Right atrium auricular region (tissue), 2 donors: ENCODE results near the gene LRCH1. TPM values are rescaled to one million over a fixed set of nuclear protein-coding genes. Genes with fewer than 3 reads are reported as not detected.

Experiments used
- DNase-seq: peaks from one replicate; pipeline ENCODE4 v3.0.0-alpha.2; 2019; ENCODE audit warnings: low spot score
- H3K27ac ChIP-seq, 2 donors: fragments of 200-600 bp; sonication (generic); 1 replicate in 1 of 2; 2 replicates in 1 of 2; pipeline ENCODE4 v1.5.1; 2016 to 2019
- H3K27me3 ChIP-seq, 2 donors: fragments of 200-600 bp; sonication (generic); one replicate each; pipeline versions ENCODE4 v1.5.1 to v1.6.0; 2017 to 2019
- H3K36me3 ChIP-seq: fragments of 200-600 bp; sonication (generic); one replicate; pipeline ENCODE4 v1.5.1; 2016
- H3K4me1 ChIP-seq, 2 donors: fragments of 200-600 bp; sonication (generic); one replicate each; pipeline versions ENCODE4 v1.5.1 to v1.6.0; 2017 to 2019
- H3K4me3 ChIP-seq, 2 donors: fragments of 200-600 bp; sonication (generic); 1 replicate in 1 of 2; 2 replicates in 1 of 2; pipeline ENCODE4 v1.5.1; 2017 to 2019; ENCODE audit warnings: mild to moderate bottlenecking in 1 of 2, moderate library complexity in 1 of 2
- H3K9me3 ChIP-seq, 2 donors: fragments of 200-600 bp; sonication (generic); one replicate each; pipeline ENCODE4 v1.5.1; 2019
- total RNA-seq, 2 donors: library from RNA; depleted of rRNA; stranded (reverse); fragments of >200 nt; gene quantifications; one replicate each; pipeline ENCODE4 v1.1.0, GENCODE V29; 2016
- TF ChIP-seq, protein P1 (sequence below), 2 donors: fragments of 200-600 bp; sonication (generic); IDR thresholded peaks; one replicate each; pipeline ENCODE4 v1.5.1; 2019; ENCODE audit warnings: antibody characterized with exemption in 2 of 2

LRCH1 gene
- total RNA-seq, 2 donors from 2014 or later: 6.9 to 10.9 TPM

DNA sequence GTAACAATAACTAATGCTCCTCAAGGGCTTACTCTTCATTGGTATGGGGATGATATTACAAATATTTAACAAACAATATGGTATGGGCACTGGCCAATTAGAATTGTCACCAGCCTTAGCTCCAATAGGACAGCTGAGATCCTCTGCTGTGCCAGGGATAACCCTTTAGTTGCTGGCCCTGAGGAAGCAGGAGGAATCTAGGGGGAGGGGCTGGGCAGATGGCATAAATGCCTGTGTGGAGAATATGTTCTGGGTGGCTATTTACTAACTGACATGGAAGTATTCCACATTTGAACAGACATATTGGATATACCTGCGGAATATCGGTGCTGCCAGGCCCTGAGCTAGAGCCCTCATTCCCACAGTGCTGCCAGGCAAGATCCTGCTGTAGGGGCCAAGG lies 16.6 kb upstream of the LRCH1 start:
- Histone ChIP-seq H3K36me3 (no peaks in the 10 kb centered on the region), H3K27me3 (no peaks in the 10 kb centered on the region), H3K4me1 (peaks cover 0 to 4% of the 10 kb centered on the region in 2 donors), H3K4me3 (no peak overlapping the region), H3K9me3 (no peaks in the 10 kb centered on the region), H3K27ac (no peak overlapping the region)
- TF ChIP-seq, protein P1, sequence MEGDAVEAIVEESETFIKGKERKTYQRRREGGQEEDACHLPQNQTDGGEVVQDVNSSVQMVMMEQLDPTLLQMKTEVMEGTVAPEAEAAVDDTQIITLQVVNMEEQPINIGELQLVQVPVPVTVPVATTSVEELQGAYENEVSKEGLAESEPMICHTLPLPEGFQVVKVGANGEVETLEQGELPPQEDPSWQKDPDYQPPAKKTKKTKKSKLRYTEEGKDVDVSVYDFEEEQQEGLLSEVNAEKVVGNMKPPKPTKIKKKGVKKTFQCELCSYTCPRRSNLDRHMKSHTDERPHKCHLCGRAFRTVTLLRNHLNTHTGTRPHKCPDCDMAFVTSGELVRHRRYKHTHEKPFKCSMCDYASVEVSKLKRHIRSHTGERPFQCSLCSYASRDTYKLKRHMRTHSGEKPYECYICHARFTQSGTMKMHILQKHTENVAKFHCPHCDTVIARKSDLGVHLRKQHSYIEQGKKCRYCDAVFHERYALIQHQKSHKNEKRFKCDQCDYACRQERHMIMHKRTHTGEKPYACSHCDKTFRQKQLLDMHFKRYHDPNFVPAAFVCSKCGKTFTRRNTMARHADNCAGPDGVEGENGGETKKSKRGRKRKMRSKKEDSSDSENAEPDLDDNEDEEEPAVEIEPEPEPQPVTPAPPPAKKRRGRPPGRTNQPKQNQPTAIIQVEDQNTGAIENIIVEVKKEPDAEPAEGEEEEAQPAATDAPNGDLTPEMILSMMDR (IDR thresholded peaks at IDR 0.05): no peak
- DNase-seq: no peak

DNA sequence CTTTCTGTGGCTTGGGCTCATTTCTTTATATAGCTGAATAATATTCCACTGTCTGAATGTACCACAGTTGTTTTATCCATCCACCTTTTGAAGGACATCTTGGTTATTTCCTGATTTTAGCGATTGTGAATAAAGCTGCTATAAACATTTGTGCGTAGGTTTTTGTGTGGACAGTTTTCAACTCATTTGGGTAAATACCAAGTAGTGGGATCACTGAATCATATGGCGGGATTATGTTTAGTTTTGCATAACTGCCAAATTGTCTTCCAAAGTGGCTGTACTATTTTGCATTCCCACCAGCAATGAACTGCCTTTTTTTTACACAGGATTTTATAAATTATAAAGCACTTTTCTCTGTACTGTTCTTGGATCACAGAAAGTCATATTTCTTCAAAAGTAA lies 13.7 kb upstream of the LRCH1 start:
- Histone ChIP-seq H3K27ac (no peak overlapping the region), H3K4me3 (no peak overlapping the region), H3K27me3 (no peaks in the 10 kb centered on the region), H3K9me3 (no peaks in the 10 kb centered on the region), H3K36me3 (no peaks in the 10 kb centered on the region), H3K4me1 (no peaks in the 10 kb centered on the region)
- no peak for DNase-seq
- TF ChIP-seq, protein P1 (IDR thresholded peaks at IDR 0.05): no peak

DNA sequence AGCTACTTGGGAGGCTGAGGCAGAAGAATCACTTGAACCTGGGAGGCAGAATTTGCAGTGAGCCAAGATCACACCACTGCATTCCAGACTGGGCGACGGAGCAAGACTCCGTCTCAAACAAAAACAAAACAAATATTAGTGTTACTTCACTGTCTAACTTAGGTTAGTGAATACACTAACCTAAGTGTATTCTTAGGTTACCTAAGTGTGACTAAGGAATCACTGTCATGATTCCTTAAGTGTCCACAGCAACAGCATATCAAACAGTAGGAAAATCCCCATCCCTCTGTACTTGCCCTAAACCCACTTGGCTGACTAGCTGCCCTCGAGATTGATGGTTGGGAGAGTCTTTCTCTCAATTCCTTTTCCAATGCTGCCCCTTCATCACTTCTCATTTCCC lies 11.8 kb upstream of the LRCH1 start:
- H3K27me3 ChIP-seq: no peaks in the 10 kb centered on the region
- H3K27ac ChIP-seq: no peak overlapping the region
- TF ChIP-seq, protein P1 (IDR thresholded peaks at IDR 0.05): no peak
- no peaks in the 10 kb centered on the region for H3K9me3 ChIP-seq
- DNase-seq: no peak
- no peaks in the 10 kb centered on the region for H3K4me1 ChIP-seq
- H3K36me3 ChIP-seq: no peaks in the 10 kb centered on the region
- no peak overlapping the region for H3K4me3 ChIP-seq

DNA sequence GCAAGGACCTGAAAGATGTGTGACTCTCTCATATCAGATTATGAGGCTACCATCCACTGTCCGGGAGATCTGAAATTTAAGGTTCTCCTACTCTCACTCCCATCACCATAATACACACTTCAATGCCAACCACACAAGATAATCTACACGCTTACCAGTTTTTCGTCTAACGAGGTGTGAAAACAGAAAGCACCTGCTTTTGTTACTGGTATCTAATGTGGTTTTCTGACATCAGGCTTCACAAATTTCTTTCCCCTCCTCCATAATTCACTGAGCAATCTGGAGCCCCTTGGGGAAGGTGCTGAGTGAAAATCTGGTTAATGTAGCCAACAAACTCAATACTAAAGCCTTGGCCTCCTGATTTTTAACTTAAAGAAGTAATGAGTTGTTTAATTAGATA lies 10.1 kb upstream of the LRCH1 start:
- Histone ChIP-seq H3K9me3 (no peaks in the 10 kb centered on the region), H3K36me3 (no peaks in the 10 kb centered on the region), H3K27me3 (no peaks in the 10 kb centered on the region), H3K4me1 (no peaks in the 10 kb centered on the region), H3K27ac (no peak overlapping the region), H3K4me3 (no peak overlapping the region)
- no peak for DNase-seq
- TF ChIP-seq, protein P1 (IDR thresholded peaks at IDR 0.05): no peak

DNA sequence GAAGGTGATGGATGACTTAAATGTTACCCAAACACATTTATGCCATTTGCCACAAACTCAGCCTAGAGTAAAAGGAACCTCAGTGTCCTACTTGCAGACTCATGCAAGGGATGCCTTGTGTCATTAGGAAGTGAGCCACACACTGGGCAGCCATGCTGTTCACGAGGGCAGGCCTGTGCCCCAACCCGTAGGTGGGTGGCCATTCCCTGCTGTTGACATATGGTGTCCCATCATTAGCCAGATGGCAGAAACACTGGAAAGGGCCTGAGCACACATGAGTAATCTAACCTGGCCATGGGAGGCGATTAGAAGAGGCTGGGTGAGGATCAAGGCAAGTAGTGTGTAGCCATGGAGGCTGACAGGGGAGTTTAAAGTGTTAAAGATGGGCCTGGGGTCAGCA lies 9.7 kb upstream of the LRCH1 start:
- H3K4me1 ChIP-seq: no peaks in the 10 kb centered on the region
- no peaks in the 10 kb centered on the region for H3K36me3 ChIP-seq
- H3K27ac ChIP-seq: no peak overlapping the region
- DNase-seq: no peak
- H3K4me3 ChIP-seq: no peak overlapping the region
- TF ChIP-seq, protein P1 (IDR thresholded peaks at IDR 0.05): no peak
- H3K9me3 ChIP-seq: no peaks in the 10 kb centered on the region
- H3K27me3 ChIP-seq: no peaks in the 10 kb centered on the region

DNA sequence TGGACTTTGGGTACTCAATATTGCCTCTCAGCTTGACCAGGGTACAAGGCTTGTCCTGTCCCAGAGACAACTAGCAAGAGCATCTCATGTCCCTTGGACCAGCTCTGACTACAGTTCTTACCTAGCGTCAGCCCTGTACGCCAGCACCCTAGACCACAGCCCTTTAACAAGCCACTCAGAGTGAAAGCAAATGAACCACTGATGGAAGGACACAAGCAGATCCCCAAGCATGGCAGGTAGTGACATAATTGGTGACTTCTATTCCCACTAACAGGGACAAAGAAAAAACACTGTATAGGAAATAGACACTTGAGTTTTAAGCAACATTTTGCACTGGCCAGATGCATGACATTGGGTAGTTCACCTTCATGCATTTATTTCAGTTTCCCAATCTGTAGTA lies 8.8 kb upstream of the LRCH1 start:
- H3K36me3 ChIP-seq: no peaks in the 10 kb centered on the region
- no peak overlapping the region for H3K4me3 ChIP-seq
- no peak overlapping the region for H3K27ac ChIP-seq
- H3K9me3 ChIP-seq: no peaks in the 10 kb centered on the region
- H3K4me1 ChIP-seq: no peaks in the 10 kb centered on the region
- no peaks in the 10 kb centered on the region for H3K27me3 ChIP-seq
- TF ChIP-seq, protein P1 (IDR thresholded peaks at IDR 0.05): no peak
- DNase-seq: no peak
